Small intestine (tissue), 7 donors: ENCODE data around the gene HRH1. TPM values are rescaled to one million over a fixed set of nuclear protein-coding genes. Genes with fewer than 3 reads are reported as not detected.
"Not testable (repeated sequence)": the region's sequence is repeated elsewhere in the genome, so short reads cannot be mapped to it uniquely, and the experiment has no call there.

Experiments
- DNase-seq, 2 donors: peaks; one replicate each; pipeline versions ENCODE4 v3.0.0 to v3.0.0-alpha.2; 2013
- FAIRE-seq: peaks from 2 replicates; lab custom pipeline; 2012; peaks lifted over from hg19 to GRCh38; lab: Jason Lieb, UNC
- H3K27ac ChIP-seq, 3 donors: one replicate each; pipeline ENCODE4 v1.5.1; 2013; ENCODE audit warnings: low read length in 2 of 3, mild to moderate bottlenecking in 2 of 3, control low read depth in 1 of 3, inconsistent platforms in 1 of 3, low read depth in 1 of 3, moderate library complexity in 1 of 3
- H3K27me3 ChIP-seq, 3 donors: one replicate each; pipeline ENCODE4 v1.6.1; 2013; ENCODE audit warnings: low read length in 3 of 3, inconsistent platforms in 1 of 3; ENCODE audit not compliant: control insufficient read depth in 3 of 3, insufficient read depth in 3 of 3
- H3K36me3 ChIP-seq, 3 donors: one replicate each; pipeline ENCODE4 v1.6.1; 2013; ENCODE audit warnings: low read length in 3 of 3, inconsistent platforms in 1 of 3, low read depth in 1 of 3, mild to moderate bottlenecking in 1 of 3, moderate library complexity in 1 of 3; ENCODE audit not compliant: control insufficient read depth in 3 of 3, insufficient read depth in 2 of 3
- H3K4me1 ChIP-seq, 3 donors: one replicate each; pipeline ENCODE4 v1.6.1; 2013; ENCODE audit warnings: low read length in 2 of 3, inconsistent platforms in 1 of 3, low read depth in 1 of 3, mild to moderate bottlenecking in 1 of 3, moderate library complexity in 1 of 3; ENCODE audit not compliant: control insufficient read depth in 3 of 3, insufficient read depth in 2 of 3
- H3K4me3 ChIP-seq, 3 donors: one replicate each; pipeline ENCODE4 v1.5.1; 2013; ENCODE audit warnings: low read length in 3 of 3, control low read depth in 1 of 3, inconsistent platforms in 1 of 3, low read depth in 1 of 3, mild to moderate bottlenecking in 1 of 3, moderate library complexity in 1 of 3
- H3K9me3 ChIP-seq, 2 donors: one replicate each; pipeline ENCODE4 v1.6.1; 2013; ENCODE audit warnings: low read depth in 1 of 2, low read length in 1 of 2; ENCODE audit not compliant: control insufficient read depth in 2 of 2, insufficient read depth in 1 of 2
- WGBS, 3 donors: extraction: QIAGEN DNeasy Blood & Tissue Kit; methylation state at CpG; one replicate each; pipeline ENCODE4 v1.1.7; 2013; 5-methylcytosine and 5-hydroxymethylcytosine counted together
- polyA plus RNA-seq, 4 donors: library from polyadenylated mRNA; stranded (reverse) in 3 of 4; unstranded in 1 of 4; fragments of 200-250 nt in 3 of 4; fragments of 120-200 nt in 1 of 4; gene quantifications; one replicate each; pipeline versions ENCODE4 v1.2.1 to v1.2.3, GENCODE V29; 2013
- donor health status: healthy with polysubstance abuse.
- donor health status: control.
- donor health status: control.
- donor health status: Bipolar disorder and iron deficiency.
- donor health status: healthy.

HRH1 gene
- polyA plus RNA-seq, 4 donors = 1.1 to 3.8 (median 1.5) TPM

- no peaks in the 10 kb centered on the region for H3K4me1 ChIP-seq
- H3K36me3 ChIP-seq = no peaks in the 10 kb centered on the region
- H3K27me3 ChIP-seq = no peaks in the 10 kb centered on the region
- H3K4me3 ChIP-seq = no peak overlapping the region
- WGBS, 3 donors = 88 to 90% (median 89%) methylated on average over 10 of the region's 10 CpGs
- peaks cover 0 to 6% of the 10 kb centered on the region in 2 donors for H3K9me3 ChIP-seq
- no peak overlapping the region for H3K27ac ChIP-seq
- DNase-seq = no peak
- FAIRE-seq = no peak
Measured at GRCh38 chr3:11126653-11127052, 27.6 kb upstream of the HRH1 start.

GRCh38 chr3:11128682-11129632, 25.3 kb upstream of the HRH1 start:
- H3K27ac ChIP-seq = no peak overlapping the region
- WGBS, 3 donors = 83 to 89% (median 88%) methylated on average over 8 of the region's 8 CpGs
- H3K36me3 ChIP-seq = no peaks in the 10 kb centered on the region
- no peaks in the 10 kb centered on the region for H3K4me1 ChIP-seq
- no peaks in the 10 kb centered on the region for H3K27me3 ChIP-seq
- no peak overlapping the region for H3K4me3 ChIP-seq
- no peaks in the 10 kb centered on the region for H3K9me3 ChIP-seq
- FAIRE-seq = no peak
- DNase-seq = no peak

DNA sequence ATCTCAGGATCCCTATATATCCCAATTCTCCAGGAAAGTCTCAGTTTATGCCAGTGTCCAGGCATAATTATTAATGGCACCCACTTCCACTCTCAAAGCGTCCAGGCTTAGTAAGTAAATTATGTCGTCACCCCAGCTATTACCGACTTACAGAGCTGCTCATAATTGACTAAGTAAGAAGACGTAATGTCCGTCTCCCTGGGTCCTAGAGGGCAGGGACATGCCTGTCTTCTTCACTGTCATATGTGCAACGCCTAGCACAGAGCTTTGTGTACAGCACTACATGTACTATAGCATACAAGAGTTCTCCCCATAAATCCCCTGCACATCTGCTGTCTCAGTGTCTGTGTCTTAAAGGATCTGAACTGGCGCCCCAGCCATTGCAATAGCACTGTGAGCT, 23.9 kb upstream of the HRH1 start:
- H3K4me1 ChIP-seq = no peaks in the 10 kb centered on the region
- no peaks in the 10 kb centered on the region for H3K27me3 ChIP-seq
- no peaks in the 10 kb centered on the region for H3K9me3 ChIP-seq
- no peak overlapping the region for H3K27ac ChIP-seq
- FAIRE-seq = no peak
- no peaks in the 10 kb centered on the region for H3K36me3 ChIP-seq
- DNase-seq = no peak
- no peak overlapping the region for H3K4me3 ChIP-seq
- 84 to 91% (median 91%) methylated on average over 7 of the region's 7 CpGs for WGBS, 3 donors

- Histone ChIP-seq H3K9me3 (no peaks in the 10 kb centered on the region), H3K4me1 (no peaks in the 10 kb centered on the region), H3K27ac (no peak overlapping the region), H3K4me3 (no peak overlapping the region), H3K36me3 (no peaks in the 10 kb centered on the region), H3K27me3 (no peaks in the 10 kb centered on the region)
- WGBS, 3 donors = 72 to 81% (median 78%) methylated on average over 5 of the region's 5 CpGs
- DNase-seq (no peak), FAIRE-seq (no peak)
Measured at GRCh38 chr3:11131371-11131770, 22.9 kb upstream of the HRH1 start.

DNA sequence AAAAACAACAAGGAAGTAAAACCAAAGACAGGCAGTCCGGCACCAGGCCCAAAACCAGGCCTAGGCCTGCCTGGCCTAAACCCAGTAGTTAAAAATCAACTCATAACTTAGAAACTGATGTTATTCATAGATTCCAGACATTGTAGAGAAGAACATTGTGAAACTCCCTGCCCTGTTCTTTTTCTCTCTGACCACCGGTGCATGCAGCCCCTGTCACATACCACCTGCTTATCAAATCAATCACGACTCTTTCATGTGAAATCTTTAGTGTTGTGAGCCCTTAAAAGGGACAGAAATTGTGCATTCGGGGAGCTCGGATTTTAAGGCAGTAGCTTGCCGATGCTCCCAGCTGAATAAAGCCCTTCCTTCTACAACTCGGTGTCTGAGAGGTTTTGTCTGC, 22.4 kb upstream of the HRH1 start:
- WGBS, 3 donors = 89 to 97% (median 91%) methylated on average over 6 to 7 of the region's 7 CpGs
- H3K4me3 ChIP-seq, H3K27me3 ChIP-seq, FAIRE-seq, H3K36me3 ChIP-seq, H3K4me1 ChIP-seq, DNase-seq, H3K9me3 ChIP-seq, H3K27ac ChIP-seq: not testable (repeated sequence)

DNA sequence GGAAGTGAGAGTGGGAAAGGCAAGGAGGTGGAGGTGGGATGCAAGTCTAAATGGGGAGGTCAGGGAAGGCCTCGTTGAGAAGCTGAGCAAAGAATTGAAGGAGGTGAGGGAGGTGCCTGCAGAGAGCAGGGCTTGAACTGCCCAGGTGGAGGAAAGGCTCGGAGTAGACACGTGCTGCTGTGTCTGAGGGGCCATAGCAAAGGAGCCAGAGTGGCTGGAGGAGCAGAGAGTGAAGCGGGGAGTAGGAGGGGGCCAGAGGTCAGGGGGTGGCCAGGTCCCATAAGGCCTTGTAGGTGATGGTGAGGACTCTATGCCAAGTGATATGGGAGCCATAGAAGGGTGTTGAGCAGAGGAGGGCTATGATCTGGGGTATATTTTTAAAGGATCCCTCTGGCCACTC, 21.4 kb upstream of the HRH1 start:
- Histone ChIP-seq H3K27me3 (no peaks in the 10 kb centered on the region), H3K9me3 (no peaks in the 10 kb centered on the region), H3K36me3 (no peaks in the 10 kb centered on the region), H3K4me1 (no peaks in the 10 kb centered on the region), H3K4me3 (no peak overlapping the region), H3K27ac (no peak overlapping the region)
- DNase-seq = no peak
- 74 to 76% (median 75%) methylated on average over 4 of the region's 4 CpGs for WGBS, 3 donors
- no peak for FAIRE-seq

- Histone ChIP-seq H3K4me1 (peaks cover 0 to under 1% (median 0%) of the 10 kb centered on the region in 3 donors), H3K9me3 (no peaks in the 10 kb centered on the region), H3K27ac (no peak overlapping the region), H3K4me3 (no peak overlapping the region), H3K36me3 (no peaks in the 10 kb centered on the region), H3K27me3 (no peaks in the 10 kb centered on the region)
- 63 to 70% (median 67%) methylated on average over 2 of the region's 2 CpGs for WGBS, 3 donors
- DNase-seq (no peak), FAIRE-seq (no peak)
Measured at GRCh38 chr3:11134794-11135193, 19.5 kb upstream of the HRH1 start.

DNA sequence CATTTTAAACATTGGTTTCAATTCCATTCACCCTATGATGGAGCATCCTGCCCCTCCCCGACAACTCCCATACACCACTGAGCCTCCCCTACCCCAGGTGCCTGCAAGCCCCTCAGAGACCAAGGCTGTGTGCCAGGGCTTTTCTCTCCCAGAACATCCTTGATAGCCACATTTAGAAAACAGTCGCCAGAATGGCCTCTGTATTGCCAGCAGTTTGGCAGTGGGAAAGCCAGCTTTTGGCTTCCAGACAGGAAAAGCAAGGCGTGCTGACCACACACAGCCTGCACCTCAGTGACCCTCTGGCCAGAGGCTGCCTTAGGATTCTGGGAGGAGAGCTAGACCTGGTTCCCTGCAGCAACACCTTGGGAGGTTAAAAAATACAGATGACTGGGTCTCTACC, 18.2 kb upstream of the HRH1 start:
- H3K36me3 ChIP-seq = no peaks in the 10 kb centered on the region
- no peak overlapping the region for H3K27ac ChIP-seq
- H3K27me3 ChIP-seq = no peaks in the 10 kb centered on the region
- no peaks in the 10 kb centered on the region for H3K9me3 ChIP-seq
- WGBS, 3 donors = 70 to 78% (median 74%) methylated on average over 3 of the region's 3 CpGs
- H3K4me3 ChIP-seq = no peak overlapping the region
- DNase-seq = no peak
- no peak for FAIRE-seq
- peaks cover 0 to 12% (median 2%) of the 10 kb centered on the region in 3 donors for H3K4me1 ChIP-seq
